LNCAP (cell line): ENCODE data around the gene GLRX5.

Experiments used
- TF ChIP-seq, protein P1 (sequence below): fragments of 450-650 bp; IDR thresholded peaks from 2 replicates; pipeline ENCODE4 v1.5.1; 2017; ENCODE audit warnings: mild to moderate bottlenecking

Gene GLRX5

DNA sequence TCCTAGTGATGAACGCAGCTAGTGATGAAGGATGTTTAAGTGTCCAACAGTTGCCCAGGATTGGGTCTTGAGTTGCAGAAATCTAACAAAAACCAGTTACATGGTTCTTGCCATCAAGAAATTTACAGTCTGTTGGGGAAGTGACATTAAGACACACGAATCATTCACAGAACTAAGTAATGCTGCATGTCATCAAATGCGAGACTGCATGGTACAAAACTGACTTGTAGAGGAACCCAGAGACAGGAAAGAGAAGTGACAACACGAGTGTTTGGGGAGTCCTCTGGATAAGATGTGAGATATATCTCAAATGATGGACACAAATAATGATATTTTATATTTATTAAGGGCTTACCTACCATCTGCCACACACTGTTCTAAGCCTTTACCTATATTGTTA lies 12.3 kb upstream of the GLRX5 start:
- TF ChIP-seq, protein P1, sequence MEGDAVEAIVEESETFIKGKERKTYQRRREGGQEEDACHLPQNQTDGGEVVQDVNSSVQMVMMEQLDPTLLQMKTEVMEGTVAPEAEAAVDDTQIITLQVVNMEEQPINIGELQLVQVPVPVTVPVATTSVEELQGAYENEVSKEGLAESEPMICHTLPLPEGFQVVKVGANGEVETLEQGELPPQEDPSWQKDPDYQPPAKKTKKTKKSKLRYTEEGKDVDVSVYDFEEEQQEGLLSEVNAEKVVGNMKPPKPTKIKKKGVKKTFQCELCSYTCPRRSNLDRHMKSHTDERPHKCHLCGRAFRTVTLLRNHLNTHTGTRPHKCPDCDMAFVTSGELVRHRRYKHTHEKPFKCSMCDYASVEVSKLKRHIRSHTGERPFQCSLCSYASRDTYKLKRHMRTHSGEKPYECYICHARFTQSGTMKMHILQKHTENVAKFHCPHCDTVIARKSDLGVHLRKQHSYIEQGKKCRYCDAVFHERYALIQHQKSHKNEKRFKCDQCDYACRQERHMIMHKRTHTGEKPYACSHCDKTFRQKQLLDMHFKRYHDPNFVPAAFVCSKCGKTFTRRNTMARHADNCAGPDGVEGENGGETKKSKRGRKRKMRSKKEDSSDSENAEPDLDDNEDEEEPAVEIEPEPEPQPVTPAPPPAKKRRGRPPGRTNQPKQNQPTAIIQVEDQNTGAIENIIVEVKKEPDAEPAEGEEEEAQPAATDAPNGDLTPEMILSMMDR = no peak

DNA sequence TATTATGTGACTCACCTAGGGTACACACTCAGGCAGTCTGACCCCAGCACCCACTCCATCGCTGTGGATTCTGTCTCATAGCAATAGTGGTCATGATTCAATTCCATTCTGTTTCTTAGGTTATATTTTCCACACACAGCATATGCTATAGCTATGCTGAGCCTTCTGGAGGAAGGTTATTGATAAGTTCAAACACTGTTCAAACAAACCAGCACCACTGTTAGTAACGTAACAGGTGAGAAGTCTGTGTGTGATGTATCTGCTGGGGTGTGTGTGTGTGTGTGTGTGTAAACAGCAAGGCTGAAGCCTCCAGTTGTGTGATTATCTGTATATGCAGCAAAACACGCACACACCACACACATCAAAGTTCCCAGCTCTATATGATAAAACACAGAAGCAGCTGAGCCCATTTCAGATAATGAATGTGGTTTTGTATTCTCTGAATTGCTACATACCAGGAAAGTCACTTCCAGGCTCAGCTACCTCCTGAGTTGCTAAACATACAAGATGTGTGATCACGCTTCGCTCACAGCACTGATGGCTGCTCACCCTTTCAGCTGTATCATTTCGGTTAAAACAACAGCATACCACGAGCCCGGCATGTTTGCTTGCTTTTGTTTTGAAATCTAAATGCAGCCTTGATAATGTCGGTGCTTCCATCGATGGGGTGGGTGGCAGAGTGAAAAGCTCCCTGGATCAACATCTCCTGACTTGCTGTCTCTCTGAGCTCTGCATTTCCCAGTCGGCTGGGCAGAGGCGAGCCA lies 11.6 kb upstream of the GLRX5 start:
- TF ChIP-seq, protein P1 = no peak

DNA sequence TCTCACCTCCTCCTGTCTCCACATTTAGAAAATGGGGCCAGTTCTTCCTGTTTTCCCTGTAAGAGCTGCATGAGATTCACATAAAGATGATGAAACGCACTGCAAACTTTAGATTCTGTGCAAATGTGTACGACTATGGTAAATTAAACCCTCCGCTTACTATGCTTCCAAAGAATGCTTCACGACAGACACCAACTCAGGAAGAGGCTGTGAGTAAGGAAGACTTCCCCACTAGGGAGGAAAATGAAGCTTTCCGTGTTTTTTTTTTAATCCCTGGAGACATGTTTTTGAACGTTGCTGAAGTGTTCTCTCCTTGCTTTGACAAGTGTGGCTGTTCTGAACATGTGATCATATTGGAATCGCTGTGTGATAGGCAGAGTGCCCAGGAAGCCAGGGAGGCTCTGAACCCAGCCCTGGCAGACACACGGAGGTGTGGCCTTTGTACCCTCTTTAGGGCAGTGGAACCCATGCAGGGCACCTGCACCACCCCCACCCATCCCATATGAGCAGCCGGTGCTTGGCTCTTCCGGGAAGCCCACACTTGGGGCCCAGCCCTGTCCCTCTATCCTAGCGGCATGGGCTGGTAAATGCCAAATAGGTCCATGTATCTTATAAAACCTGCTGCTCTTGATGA lies 10.9 kb upstream of the GLRX5 start:
- TF ChIP-seq, protein P1 = no peak

DNA sequence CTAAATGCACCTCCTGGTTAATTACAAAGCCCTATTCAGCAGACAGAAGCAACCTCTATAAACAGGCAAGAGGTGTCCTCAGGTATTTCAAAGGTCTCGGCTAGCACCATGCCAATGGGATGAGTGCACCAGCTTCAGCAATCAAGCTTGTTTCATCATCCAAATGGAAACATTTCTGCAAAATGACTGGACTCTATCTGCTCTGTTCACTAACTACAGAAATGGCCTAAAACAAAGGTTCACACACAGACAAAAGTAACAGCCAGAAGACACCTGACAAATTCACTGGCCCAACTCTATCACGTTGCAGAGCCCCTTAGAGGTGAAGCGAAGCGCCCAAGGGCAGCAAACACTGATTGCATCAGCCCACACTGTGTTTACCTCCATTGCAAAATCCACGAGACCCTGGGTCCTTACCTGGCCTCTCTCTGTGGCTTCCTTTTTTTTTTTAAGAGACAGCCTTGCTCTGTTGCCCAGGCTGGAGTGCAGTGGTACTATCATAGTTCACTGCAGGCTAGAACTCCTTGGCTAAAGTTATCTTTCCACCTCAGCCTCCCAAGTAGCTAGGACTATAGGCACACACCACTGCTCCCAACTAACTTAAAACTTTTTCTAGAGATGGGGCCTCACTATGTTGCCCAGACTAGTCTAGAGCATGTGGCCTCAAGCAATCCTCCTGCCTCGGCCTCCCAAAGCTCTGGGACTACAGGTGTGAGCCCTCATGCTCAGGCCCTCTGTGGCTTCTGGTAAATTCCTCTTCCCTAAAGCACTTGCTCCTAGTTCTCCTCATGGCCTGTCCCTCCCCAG lies 9.9 kb upstream of the GLRX5 start:
- TF ChIP-seq, protein P1 = no peak

- TF ChIP-seq, protein P1 = no peak
Observed at GRCh38 chr14:95525999-95526398, 8.9 kb upstream of the GLRX5 start.

DNA sequence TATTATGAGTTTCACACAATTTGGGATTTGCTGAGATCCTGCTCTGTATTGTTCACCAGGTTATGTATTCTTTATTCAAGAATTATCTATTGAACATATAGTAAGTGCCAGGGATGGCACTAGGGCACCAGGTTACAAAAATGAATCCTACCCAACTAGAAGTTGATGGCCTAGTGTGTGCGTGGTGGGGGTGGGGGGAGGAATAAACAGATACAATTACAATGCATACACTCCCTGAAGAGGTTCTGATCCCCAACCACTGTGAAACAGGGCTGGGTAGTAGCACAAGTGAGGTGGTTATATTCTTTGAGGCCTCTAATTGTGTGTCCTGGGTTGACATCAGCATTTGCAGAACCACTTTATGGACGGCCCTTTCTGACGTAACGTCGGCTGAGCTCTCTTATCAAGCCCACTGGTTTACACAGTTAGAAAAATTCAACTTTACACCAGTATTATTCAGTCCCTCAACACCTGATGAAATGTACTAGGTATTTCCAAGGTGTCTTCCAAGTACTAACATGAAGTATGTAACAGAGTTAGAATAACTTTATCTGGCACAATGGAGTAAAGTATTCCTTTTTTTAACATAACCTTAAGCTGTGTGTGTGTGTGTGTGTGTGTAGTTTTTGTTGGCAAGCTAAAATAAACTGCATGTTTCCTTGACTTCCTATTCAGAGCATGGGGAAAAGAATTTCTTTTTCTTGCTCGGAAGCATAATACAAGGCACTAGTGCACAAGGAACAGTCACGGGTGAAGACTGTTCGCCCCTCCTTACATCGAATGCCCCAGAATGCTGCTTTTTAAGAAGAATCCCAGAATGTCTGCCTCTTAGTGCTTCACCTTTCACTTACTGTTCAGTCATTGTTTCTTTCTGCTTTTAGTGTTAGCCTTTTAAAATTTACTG lies 8.1 kb upstream of the GLRX5 start:
- TF ChIP-seq, protein P1 = no peak
